GM12878 (cell line): ENCODE measurements around the gene AFF1. TPM values are rescaled to one million over a fixed set of nuclear protein-coding genes. Genes with fewer than 3 reads are reported as not detected.

ENCODE experiments used
- BHLHE40 ChIP-seq, 2 experiments: fragments of 450-650 bp in 1 of 2; IDR thresholded peaks; 2 replicates each; pipeline ENCODE4 v1.6.1; 2011 to 2017; ENCODE audit warnings: low read depth in 2 of 2, borderline replicate concordance in 1 of 2, improper control_type of control experiment in 1 of 2, low read length in 1 of 2, mild to moderate bottlenecking in 1 of 2
- CBX5 ChIP-seq: sonication (generic); IDR thresholded peaks from 2 replicates; pipeline ENCODE4 v1.6.1; 2016; ENCODE audit warnings: low read depth, moderate library complexity, mild to moderate bottlenecking, inconsistent platforms
- EP300 ChIP-seq, 2 experiments: fragments of 150-350 bp in 1 of 2; IDR thresholded peaks; 2 replicates each; pipeline ENCODE4 v1.6.1; 2011 to 2012; ENCODE audit warnings: low read depth in 2 of 2, low read length in 2 of 2, borderline replicate concordance in 1 of 2, improper control_type of control experiment in 1 of 2, inconsistent platforms in 1 of 2; ENCODE audit not compliant: control insufficient read depth in 1 of 2
- HDAC6 ChIP-seq: fragments of 200-600 bp; sonication (generic); IDR thresholded peaks from one replicate; pipeline ENCODE4 v1.8.0; 2017; ENCODE audit warnings: antibody characterized with exemption; ENCODE audit not compliant: unreplicated experiment
- MEF2A ChIP-seq: IDR thresholded peaks from 2 replicates; pipeline ENCODE4 v1.6.1; 2011; ENCODE audit warnings: low read depth, mild to moderate bottlenecking, low read length, moderate library complexity; ENCODE audit not compliant: insufficient read depth
- MTA3 ChIP-seq: IDR thresholded peaks from 2 replicates; pipeline ENCODE4 v1.6.1; 2012; ENCODE audit warnings: low read length, inconsistent platforms, borderline replicate concordance
- MXI1 ChIP-seq: fragments of 150-350 bp; IDR thresholded peaks from 2 replicates; pipeline ENCODE4 v1.6.1; 2011; ENCODE audit warnings: low read depth, mild to moderate bottlenecking, inconsistent platforms, low read length, improper control_type of control experiment
- NFXL1 ChIP-seq: fragments of 450-650 bp; IDR thresholded peaks from 2 replicates; pipeline ENCODE4 v1.6.1; 2017; ENCODE audit warnings: antibody characterized with exemption, mild to moderate bottlenecking, borderline replicate concordance
- RB1 ChIP-seq: fragments of 450-650 bp; formaldehyde crosslinking; IDR thresholded peaks from 2 replicates; pipeline ENCODE4 v1.6.1; 2017; ENCODE audit warnings: mild to moderate bottlenecking, borderline replicate concordance
- SKIL ChIP-seq: fragments of 450-650 bp; IDR thresholded peaks from 2 replicates; pipeline ENCODE4 v1.6.1; 2017; ENCODE audit warnings: mild to moderate bottlenecking, low read depth, inconsistent platforms; ENCODE audit not compliant: poor library complexity, severe bottlenecking
- SMAD5 ChIP-seq: IDR thresholded peaks from 2 replicates; pipeline ENCODE4 v1.6.1; 2016; ENCODE audit warnings: antibody characterized with exemption, low read depth
- SMC3 ChIP-seq: IDR thresholded peaks from 2 replicates; pipeline ENCODE4 v1.6.1; 2011; ENCODE audit warnings: low read length, improper control_type of control experiment, borderline replicate concordance
- SREBF1 ChIP-seq: IDR thresholded peaks from 2 replicates; pipeline ENCODE4 v1.6.1; 2012; ENCODE audit warnings: mild to moderate bottlenecking, low read length
- TAF1 ChIP-seq: IDR thresholded peaks from 2 replicates; pipeline ENCODE4 v1.6.1; 2011; ENCODE audit warnings: mild to moderate bottlenecking, low read depth, low read length, borderline replicate concordance
- polyA plus RNA-seq, 11 experiments: library from polyadenylated mRNA; depleted of rRNA in 4 of 11; unstranded in 6 of 11; stranded (reverse) in 5 of 11; fragments of >200 nt; fragmentation: Nextera tagmentation in 4 of 11; fragmentation: Illumina TruSeq in 1 of 11; extraction: Ambion mirVana in 4 of 11; extraction: Trizol in 1 of 11; gene quantifications; 1 replicate in 1 of 11; 2 replicates in 10 of 11; pipeline versions ENCODE4 v1.2.1 to v1.2.3, GENCODE V29; 2011 to 2016; ENCODE audit warnings: inconsistent platforms in 2 of 11, missing spikeins in 2 of 11, low read depth in 1 of 11
- total RNA-seq, 4 experiments: library from RNA; depleted of rRNA in 3 of 4; stranded (reverse); fragments of >200 nt in 3 of 4; fragmentation: Illumina TruSeq in 1 of 4; extraction: Trizol in 1 of 4; gene quantifications; 2 replicates each; pipeline versions ENCODE4 v1.2.1 to v1.2.3, GENCODE V29; 2013 to 2021

Gene AFF1
- total and polyA plus RNA-seq, 10 of the 15 experiments (the other 5 are each of a cell fraction or from before 2014, with no cell fraction given), result 3.5 to 56.1 (median 21.5) TPM

GRCh38 chr4:87006426-87006675 is 71.5 kb downstream of the AFF1 start (continued):
- no peak for TF ChIP-seq MXI1
- TF ChIP-seq SMAD5, result no peak
- TF ChIP-seq EP300 (IDR thresholded peaks at IDR 0.05; ENCODE audit: borderline replicate concordance in 1 of 2, control insufficient read depth in 1 of 2, low read depth in 2 of 2, low read length in 2 of 2), result 0 out of 4 replicates have a peak, but pooled peaks of 1 of the 2 experiments have one; percentile 26
- TF ChIP-seq HDAC6, result no peak
- TF ChIP-seq MEF2A, result 0 out of 2 replicates have a peak, but pooled peaks have one; percentile 3
- TF ChIP-seq BHLHE40 (IDR thresholded peaks at IDR 0.05; ENCODE audit: borderline replicate concordance in 1 of 2, low read depth in 2 of 2, low read length in 1 of 2), result no peak
- no peak for TF ChIP-seq NFXL1
- no peak for TF ChIP-seq RB1
- no peak for TF ChIP-seq CBX5
- no peak for TF ChIP-seq SREBF1
- TF ChIP-seq MTA3, result no peak
- TF ChIP-seq SKIL, result no peak
- peak; percentile 29; the same call in 1 of the 2 replicates for TF ChIP-seq SMC3
- TF ChIP-seq TAF1, result no peak
